HL-60 (cell line): ENCODE results near the gene CDH1.

ENCODE experiments used
- DNase-seq, 2 experiments: peaks; one replicate each; pipeline ENCODE4 v3.0.0-alpha.2; 2010 to 2020; ENCODE audit warnings: low read depth in 1 of 2, low spot score in 1 of 2
- H3K27ac ChIP-seq: fragments of 250-450 bp; sonication (Bioruptor Pico); replicated peaks from 2 replicates; pipeline ENCODE4 v1.5.1; 2020; ENCODE audit warnings: mild to moderate bottlenecking, moderate library complexity
- H3K27me3 ChIP-seq: fragments of 250-450 bp; sonication (Bioruptor Pico); 2 replicates; pipeline ENCODE4 v1.5.1; 2021; ENCODE audit warnings: mild to moderate bottlenecking, moderate library complexity; ENCODE audit not compliant: insufficient read depth, poor library complexity, severe bottlenecking
- H3K4me3 ChIP-seq: replicated peaks from 2 replicates; pipeline ENCODE4 v1.5.1; 2011; ENCODE audit warnings: mild to moderate bottlenecking, control low read depth, low read length; ENCODE audit not compliant: insufficient read depth
- CTCF ChIP-seq: IDR thresholded peaks from one replicate; pipeline ENCODE4 v1.5.1; 2011; ENCODE audit warnings: low read length, control low read depth, inconsistent platforms; ENCODE audit not compliant: insufficient read depth
- GABPA ChIP-seq: IDR thresholded peaks from 2 replicates; pipeline ENCODE4 v1.6.1; 2012; ENCODE audit warnings: low read depth
- POLR2AphosphoS5 ChIP-seq: IDR thresholded peaks from 2 replicates; pipeline ENCODE4 v1.6.1; 2012; ENCODE audit warnings: low read depth
- REST ChIP-seq: IDR thresholded peaks from 2 replicates; pipeline ENCODE4 v1.6.1; 2012; ENCODE audit warnings: low read depth; ENCODE audit not compliant: insufficient replicate concordance
- SPI1 ChIP-seq: IDR thresholded peaks from 2 replicates; pipeline ENCODE4 v1.6.1; 2012; ENCODE audit warnings: low read depth, mild to moderate bottlenecking, borderline replicate concordance

The CDH1 gene

DNA sequence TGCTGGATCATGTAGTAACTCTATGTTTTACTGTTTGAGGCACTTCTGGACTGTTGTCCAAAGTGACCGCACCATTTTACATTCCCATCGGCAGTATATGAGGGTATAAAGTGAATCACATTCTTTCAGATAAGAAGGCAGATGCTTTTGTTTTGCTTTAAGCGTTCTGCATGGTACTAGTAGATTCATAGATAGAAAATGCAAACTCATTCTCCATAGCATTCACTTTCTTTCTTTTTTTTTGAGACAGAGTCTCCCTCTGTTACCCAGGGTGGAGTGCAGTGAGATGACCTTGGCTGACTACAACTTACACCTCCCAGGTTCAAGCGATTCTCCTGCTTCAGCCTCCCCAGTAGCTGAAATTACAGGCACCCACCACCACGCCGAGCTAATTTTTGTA lies 146.6 kb downstream of the CDH1 start:
- TF ChIP-seq POLR2AphosphoS5: no peak
- no peak for TF ChIP-seq SPI1
- no peak for TF ChIP-seq CTCF
- no peak for TF ChIP-seq GABPA
- TF ChIP-seq REST: no peak
- H3K4me3 ChIP-seq: no peak overlapping the region
- no peak for DNase-seq
- no peak overlapping the region for H3K27ac ChIP-seq
- H3K27me3 ChIP-seq: no peaks in the 10 kb centered on the region

DNA sequence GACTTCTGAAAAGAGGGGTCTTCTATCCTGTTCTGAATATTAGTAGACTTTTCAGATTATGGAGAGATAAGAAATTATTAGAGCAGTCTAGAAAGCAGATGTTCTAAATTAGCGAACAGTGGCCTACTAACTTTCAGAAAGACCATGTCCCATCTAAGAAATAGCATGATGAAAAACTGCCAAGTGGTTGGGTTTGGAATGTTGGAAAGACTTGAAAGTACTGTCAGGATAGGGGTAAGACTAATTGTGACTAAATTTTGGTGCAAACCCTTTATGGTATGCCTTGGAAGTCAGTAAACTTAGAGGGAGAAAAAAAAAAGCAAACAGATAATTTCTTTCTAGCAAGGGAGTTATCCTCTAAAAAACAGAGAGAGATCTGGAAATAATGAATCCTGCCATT lies 147.3 kb downstream of the CDH1 start:
- Histone ChIP-seq H3K4me3 (no peak overlapping the region), H3K27me3 (no peaks in the 10 kb centered on the region), H3K27ac (no peak overlapping the region)
- TF ChIP-seq REST: no peak
- no peak for TF ChIP-seq GABPA
- TF ChIP-seq SPI1: no peak
- TF ChIP-seq CTCF: no peak
- no peak for TF ChIP-seq POLR2AphosphoS5
- DNase-seq: no peak
